ENCODE data around the gene LRRC1. TPM values are rescaled to one million over a fixed set of nuclear protein-coding genes. Genes with fewer than 3 reads are reported as not detected.

The LRRC1 gene
- total and polyA plus RNA-seq, 9 donors, result 4.3 to 20.6 (median 8.9) TPM

DNA sequence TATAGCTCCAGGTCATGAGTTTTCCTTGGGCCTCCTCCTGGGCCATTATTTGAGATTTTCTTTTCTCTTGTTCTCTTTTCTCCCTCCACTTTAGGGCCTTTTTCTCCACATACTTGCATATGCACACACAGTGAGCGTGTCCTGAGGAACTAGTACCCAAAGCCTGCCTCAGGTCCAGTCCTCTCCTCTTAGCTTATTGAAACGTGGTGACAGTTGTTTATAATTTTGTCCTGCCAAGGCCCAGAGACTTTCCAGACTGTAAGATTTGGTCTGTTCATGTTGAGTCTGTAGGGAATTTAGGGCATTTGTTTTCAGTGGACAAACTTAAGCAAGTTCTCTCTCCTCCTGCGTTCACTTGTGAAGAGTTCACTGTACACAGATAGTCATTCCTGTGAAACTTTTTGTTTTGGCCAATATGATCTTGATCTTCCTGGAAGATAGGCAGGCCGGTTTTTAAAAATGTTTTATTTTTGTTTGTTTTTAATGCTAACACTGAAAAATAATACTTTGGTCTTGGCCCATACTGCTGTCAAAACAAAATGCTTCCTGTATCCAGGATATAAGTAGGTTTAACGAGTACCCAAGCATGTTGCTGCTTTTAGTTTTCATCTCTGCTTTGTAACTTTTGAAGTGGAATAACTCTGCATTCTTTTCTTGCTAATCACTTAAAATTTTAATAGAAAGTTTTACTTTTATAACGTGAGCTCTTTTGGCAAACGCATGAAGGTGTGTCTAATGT is 20.7 kb downstream of the LRRC1 start:
- no peaks in the 10 kb centered on the region for H3K9me3 ChIP-seq
- TF ChIP-seq, protein P1, sequence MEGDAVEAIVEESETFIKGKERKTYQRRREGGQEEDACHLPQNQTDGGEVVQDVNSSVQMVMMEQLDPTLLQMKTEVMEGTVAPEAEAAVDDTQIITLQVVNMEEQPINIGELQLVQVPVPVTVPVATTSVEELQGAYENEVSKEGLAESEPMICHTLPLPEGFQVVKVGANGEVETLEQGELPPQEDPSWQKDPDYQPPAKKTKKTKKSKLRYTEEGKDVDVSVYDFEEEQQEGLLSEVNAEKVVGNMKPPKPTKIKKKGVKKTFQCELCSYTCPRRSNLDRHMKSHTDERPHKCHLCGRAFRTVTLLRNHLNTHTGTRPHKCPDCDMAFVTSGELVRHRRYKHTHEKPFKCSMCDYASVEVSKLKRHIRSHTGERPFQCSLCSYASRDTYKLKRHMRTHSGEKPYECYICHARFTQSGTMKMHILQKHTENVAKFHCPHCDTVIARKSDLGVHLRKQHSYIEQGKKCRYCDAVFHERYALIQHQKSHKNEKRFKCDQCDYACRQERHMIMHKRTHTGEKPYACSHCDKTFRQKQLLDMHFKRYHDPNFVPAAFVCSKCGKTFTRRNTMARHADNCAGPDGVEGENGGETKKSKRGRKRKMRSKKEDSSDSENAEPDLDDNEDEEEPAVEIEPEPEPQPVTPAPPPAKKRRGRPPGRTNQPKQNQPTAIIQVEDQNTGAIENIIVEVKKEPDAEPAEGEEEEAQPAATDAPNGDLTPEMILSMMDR (IDR thresholded peaks at IDR 0.05), result no peak
- TF ChIP-seq EP300 (IDR thresholded peaks at IDR 0.05) (no peak), POLR2A (IDR thresholded peaks at IDR 0.05) (no peak)
- no peak overlapping the region for H3K4me3 ChIP-seq
- WGBS, 3 donors, result 19 to 23% (median 19%) methylated on average over 7 of the region's 7 CpGs
- no peaks in the 10 kb centered on the region for H3K36me3 ChIP-seq
- intact Hi-C loops (cut with DNase I), result no loop called here
- no peak for DNase-seq
- H3K27ac ChIP-seq, result no peak overlapping the region
- no peaks in the 10 kb centered on the region for H3K27me3 ChIP-seq
- H3K4me1 ChIP-seq (ENCODE audit: insufficient read depth), result peaks cover 4% of the 10 kb centered on the region

DNA sequence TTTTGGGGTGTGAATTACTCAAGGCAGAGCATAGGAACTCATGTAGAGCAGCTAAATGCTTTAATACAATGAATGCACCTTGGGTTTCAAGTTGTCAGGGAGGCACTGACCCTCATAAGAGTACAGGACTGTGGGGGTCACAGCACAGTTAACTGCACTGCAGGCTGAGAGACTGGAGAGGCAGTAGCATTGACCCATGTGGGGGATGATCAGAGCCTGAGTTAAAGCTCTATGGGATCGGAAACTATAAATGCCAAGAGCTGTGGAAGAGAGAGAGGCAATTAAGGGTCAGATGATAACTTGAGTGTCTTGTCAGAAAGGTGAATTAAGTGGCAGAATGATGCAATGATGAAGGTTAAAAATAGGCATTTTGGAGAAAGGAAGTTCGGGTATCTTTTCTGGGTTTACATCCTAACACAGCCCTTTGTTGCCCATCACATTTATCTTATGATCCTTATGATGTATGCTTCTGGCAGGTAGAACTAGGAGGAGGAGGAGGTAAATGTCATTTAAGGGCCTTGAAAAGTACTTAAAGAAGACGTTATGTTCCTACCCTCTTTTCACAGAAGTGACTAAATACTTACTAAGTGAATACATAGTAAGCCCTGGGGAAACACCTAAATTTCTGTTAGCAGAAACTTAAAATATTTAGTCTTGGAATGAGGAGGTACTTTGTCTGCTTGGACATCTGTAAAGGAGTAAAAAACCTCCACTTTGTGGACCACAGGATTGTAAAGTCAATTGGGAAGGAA is 24.2 kb downstream of the LRRC1 start:
- DNase-seq, result no peak
- H3K27ac ChIP-seq, result no peak overlapping the region
- intact Hi-C loops (cut with DNase I), result no loop called here
- TF ChIP-seq, protein P1 (IDR thresholded peaks at IDR 0.05), result no peak
- no peak for TF ChIP-seq POLR2A (IDR thresholded peaks at IDR 0.05)
- TF ChIP-seq EP300 (IDR thresholded peaks at IDR 0.05), result no peak
- 47 to 58% (median 53%) methylated on average over 3 of the region's 3 CpGs for WGBS, 3 donors
- no peaks in the 10 kb centered on the region for H3K9me3 ChIP-seq
- no peaks in the 10 kb centered on the region for H3K27me3 ChIP-seq
- no peak overlapping the region for H3K4me3 ChIP-seq
- H3K36me3 ChIP-seq, result no peaks in the 10 kb centered on the region
- peaks cover 2% of the 10 kb centered on the region for H3K4me1 ChIP-seq (ENCODE audit: insufficient read depth)

DNA sequence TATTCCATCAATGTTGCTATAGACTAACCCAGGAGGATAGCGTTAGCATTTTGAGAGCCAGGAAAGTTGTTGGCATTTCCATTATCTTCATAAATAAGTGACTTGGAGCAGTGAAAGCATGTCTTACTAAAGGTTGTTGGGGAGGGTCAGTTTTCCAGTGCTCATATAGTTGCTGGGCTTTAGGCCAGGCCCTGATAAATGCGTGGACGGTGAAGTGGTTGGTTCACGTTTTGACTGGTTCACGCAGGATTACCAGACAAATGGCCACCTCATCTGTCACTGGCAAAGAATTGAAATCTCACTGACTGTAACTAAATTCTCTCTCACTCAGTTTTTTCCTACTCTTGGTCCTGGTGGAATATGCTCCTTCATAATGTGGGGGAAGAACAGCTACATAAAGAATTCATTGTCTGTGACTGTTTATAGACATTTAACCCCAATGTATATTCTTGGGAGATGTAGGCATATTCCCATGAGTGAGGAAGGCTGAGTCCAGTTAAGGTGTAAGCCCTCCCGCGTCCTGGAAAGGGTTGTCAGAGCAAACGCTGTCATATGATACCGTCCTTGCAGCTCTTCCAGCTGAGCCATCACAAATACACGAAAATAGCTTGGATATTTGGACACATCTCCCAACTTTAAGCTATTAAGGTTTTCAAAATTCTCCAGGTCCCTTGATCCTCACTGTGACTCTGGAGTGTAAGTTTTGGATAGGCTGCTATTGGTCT is 27.8 kb downstream of the LRRC1 start:
- H3K4me1 ChIP-seq (ENCODE audit: insufficient read depth), result no peaks in the 10 kb centered on the region
- no peak for DNase-seq
- H3K4me3 ChIP-seq, result no peak overlapping the region
- 83 to 91% (median 84%) methylated on average over 10 of the region's 10 CpGs for WGBS, 3 donors
- no peaks in the 10 kb centered on the region for H3K36me3 ChIP-seq
- H3K9me3 ChIP-seq, result no peaks in the 10 kb centered on the region
- H3K27me3 ChIP-seq, result no peaks in the 10 kb centered on the region
- intact Hi-C loops (cut with DNase I), result no loop called here
- H3K27ac ChIP-seq, result no peak overlapping the region
- TF ChIP-seq POLR2A (IDR thresholded peaks at IDR 0.05), result no peak
- TF ChIP-seq, protein P1 (IDR thresholded peaks at IDR 0.05), result no peak
- no peak for TF ChIP-seq EP300 (IDR thresholded peaks at IDR 0.05)

DNA sequence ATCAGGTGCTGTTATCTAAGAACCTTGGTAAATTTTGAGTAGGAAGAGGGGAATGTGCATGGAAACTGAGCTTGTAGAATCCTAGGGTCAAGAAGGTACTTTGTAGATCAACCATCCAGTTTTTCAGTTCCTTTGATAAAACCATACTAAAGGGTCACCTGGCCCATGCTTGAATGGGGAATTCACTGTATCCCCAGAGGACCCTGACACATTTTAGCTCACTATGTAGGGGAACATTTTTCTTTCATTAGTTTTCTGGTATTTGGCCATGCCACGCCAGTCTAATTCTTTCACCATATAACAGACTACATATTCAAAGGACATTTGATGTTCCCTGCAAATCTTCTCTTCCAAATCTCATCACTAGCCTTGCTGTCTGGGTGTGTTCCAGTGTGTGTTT is 29.9 kb downstream of the LRRC1 start:
- no peak overlapping the region for H3K27ac ChIP-seq
- TF ChIP-seq EP300 (IDR thresholded peaks at IDR 0.05) (no peak), POLR2A (IDR thresholded peaks at IDR 0.05) (no peak)
- TF ChIP-seq, protein P1 (IDR thresholded peaks at IDR 0.05), result no peak
- H3K4me1 ChIP-seq (ENCODE audit: insufficient read depth), result peaks cover 3% of the 10 kb centered on the region

More for the DNA sequence above, 29.9 kb downstream of the LRRC1 start:
- Histone ChIP-seq H3K27me3 (no peaks in the 10 kb centered on the region), H3K36me3 (no peaks in the 10 kb centered on the region), H3K4me3 (no peak overlapping the region), H3K9me3 (no peaks in the 10 kb centered on the region)
- no peak for DNase-seq
- intact Hi-C loops (cut with DNase I), result no loop called here
- WGBS, 3 donors, result 97 to 100% (median 99%) methylated on average over 1 of the region's 1 CpG
